ENCODE data around the gene ATOSB.

Gene ATOSB

GRCh38 chr9:35112257-35113020 lies 3.2 kb downstream of the ATOSB start:
- FAIRE-seq = no peak

- FAIRE-seq = peak; percentile 96
Measured at GRCh38 chr9:35111001-35111933, 4.4 kb downstream of the ATOSB start.

GRCh38 chr9:35110327-35110761 lies 5.3 kb downstream of the ATOSB start:
- FAIRE-seq = no peak

- no peak for FAIRE-seq
Measured at GRCh38 chr9:35108946-35109575, 6.6 kb downstream of the ATOSB start.

- no peak for FAIRE-seq
Measured at GRCh38 chr9:35108461-35108860, 7.2 kb downstream of the ATOSB start.

- no peak for FAIRE-seq
Measured at GRCh38 chr9:35107297-35108290, 8.1 kb downstream of the ATOSB start.

GRCh38 chr9:35106343-35106730 lies 9.3 kb downstream of the ATOSB start:
- no peak for FAIRE-seq

- no peak for FAIRE-seq
Measured at GRCh38 chr9:35105571-35106342, 9.9 kb downstream of the ATOSB start.

GRCh38 chr9:35105126-35105525 lies 10.5 kb downstream of the ATOSB start:
- no peak for FAIRE-seq

GRCh38 chr9:35104586-35104985 lies 11.1 kb downstream of the ATOSB start:
- FAIRE-seq = no peak

GRCh38 chr9:35103660-35104191 lies 11.9 kb downstream of the ATOSB start:
- no peak for FAIRE-seq

GRCh38 chr9:35102769-35103659 lies 12.6 kb downstream of the ATOSB start, which contains the start of gene STOML2:
Gene STOML2 (minus strand): TSS chr9:35103131. CDS start chr9:35103094, 37 bp downstream.
- FAIRE-seq = peak; percentile 94

- no peak for FAIRE-seq
Measured at GRCh38 chr9:35102465-35102768, 13.2 kb downstream of the ATOSB start.

GRCh38 chr9:35097573-35097972 lies 18.1 kb downstream of the ATOSB start:
- FAIRE-seq = no peak

- peak; percentile 81 for FAIRE-seq
Measured at GRCh38 chr9:35096035-35096849, 19.4 kb downstream of the ATOSB start, which contains the start of gene PIGO. Gene PIGO (minus strand): TSS chr9:35096591. CDS start chr9:35095565, 1,026 bp downstream.

- no peak for FAIRE-seq
Measured at GRCh38 chr9:35091536-35091935, 24.1 kb downstream of the ATOSB start.

GRCh38 chr9:35089434-35089833 lies 26.2 kb downstream of the ATOSB start:
- no peak for FAIRE-seq

- FAIRE-seq = no peak
Measured at GRCh38 chr9:35085078-35085477, 30.6 kb downstream of the ATOSB start.
